GM18517 (cell line): ENCODE data around the gene PLEKHA6.

Experiments
- ATAC-seq: cut with Tn5 transposase; IDR thresholded peaks from one replicate; pipeline ENCODE4 v1.9.1; 2021; ENCODE audit warnings: mild to moderate bottlenecking, moderate library complexity; ENCODE audit not compliant: unreplicated experiment

The PLEKHA6 gene

DNA sequence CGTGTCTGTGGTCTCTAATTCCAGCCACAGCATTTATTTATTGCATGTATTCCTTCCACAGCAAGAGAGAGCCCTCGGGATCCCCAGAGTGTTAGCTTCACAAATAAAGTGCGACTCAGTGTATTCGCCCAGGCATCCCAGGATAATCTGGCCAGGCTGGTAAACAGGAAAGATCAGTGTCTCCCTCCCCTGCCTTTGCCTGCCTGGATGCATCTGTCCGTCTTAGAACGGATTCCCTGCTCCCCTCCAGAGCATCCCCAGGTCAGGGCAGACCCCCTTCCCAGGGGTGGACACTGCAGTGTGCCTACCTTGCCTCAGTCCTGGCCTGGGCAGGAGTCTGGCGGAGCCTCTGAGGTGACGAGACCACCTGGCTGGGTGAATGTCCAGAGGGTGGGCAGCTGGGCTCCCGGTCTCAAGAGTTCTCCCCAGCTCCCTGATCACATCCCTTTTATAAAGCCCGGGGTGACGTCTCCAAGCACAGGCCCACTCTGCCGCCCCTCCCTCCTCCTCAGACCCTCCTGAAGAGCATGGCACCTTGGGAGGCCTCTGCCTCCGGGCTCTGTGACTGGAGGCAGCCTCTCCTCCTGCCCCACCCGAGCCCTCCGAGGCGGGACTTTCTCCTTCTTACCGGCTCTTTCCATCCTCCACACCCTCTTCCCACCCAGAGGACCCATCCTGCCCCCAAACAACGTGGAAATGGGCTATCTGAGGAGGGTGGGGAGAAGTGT lies 163.5 kb downstream of the PLEKHA6 start, which contains the start of gene KISS1:
KISS1 (minus strand) TSS at position 424 of the 728 bp plus-strand sequence. CDS start 3,615 bp downstream, outside the sequence.
- ATAC-seq: no peak

DNA sequence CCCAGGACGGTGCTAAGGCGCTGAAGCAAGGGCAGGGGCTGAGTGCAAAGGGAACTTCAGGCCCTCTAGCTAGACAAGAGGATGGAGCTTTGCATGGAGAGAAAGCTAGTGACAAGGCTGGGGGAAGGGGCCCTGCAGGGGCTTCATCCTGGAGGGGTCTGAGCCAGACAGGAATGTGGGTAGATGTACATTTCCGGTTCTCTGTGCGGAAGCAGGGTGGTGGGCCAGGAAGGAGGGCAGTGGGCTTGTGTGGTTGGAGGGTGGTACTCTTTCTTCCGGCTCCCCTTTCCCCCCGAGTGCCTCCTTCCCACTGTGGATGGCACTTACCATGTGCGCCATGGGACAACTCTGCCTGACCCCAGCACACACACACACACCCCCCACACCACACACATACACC lies 165.0 kb downstream of the PLEKHA6 start:
- ATAC-seq: no peak

DNA sequence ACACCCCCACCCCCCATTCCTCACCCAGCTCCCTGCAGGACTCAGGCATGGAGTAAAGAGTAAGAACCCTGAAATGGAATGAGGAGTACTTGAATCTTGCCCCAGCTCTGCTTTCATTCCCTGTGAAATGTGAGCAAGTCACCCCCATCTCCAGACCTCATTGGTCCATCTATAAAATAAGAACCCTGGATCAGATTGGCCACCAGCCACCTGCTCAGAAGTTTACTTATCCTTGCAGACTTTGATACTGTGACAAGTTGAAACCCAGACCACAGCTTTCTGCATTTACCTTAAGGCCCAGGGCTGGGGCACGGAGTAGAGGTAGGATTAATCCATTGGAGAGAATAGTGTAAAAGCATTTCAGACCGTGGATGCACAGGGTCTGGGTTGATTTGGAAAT lies 165.6 kb downstream of the PLEKHA6 start:
- ATAC-seq: no peak

DNA sequence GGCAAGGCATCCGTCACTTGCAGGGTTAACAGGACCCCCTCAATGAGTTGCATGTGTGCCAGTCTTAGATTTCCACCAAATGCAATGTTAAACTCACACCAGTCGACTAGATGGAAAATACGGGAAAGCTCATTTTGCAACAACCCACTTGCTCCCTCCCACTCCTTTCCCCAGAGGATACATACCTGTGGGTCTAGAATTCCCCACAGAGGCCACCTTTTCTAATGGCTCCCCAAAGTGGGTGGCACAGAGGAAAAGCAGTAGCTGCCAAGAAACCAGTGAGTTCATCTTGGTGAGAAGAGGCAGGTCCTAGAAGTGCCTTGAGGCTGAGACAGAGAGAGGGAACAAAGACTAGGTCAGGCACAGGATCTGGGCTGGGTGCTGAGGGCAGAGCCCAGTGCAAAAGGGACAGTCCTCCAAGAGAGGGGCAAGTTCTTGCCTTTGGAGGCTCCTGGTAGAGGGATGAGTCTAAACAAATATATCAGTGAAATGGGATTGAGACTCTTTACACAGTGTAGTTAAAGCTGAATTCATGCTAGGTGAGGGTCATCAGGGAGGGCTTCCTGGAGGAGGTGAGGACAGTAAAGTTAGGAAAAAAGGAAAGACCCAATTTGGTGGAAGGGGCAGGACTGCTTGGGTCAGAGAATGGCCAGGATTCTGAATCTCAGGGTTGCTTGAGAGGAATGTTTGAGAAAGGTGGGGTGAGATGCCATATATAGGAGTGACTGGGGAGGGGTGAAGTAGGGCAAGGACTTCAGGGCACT lies 167.0 kb downstream of the PLEKHA6 start:
- ATAC-seq: no peak

DNA sequence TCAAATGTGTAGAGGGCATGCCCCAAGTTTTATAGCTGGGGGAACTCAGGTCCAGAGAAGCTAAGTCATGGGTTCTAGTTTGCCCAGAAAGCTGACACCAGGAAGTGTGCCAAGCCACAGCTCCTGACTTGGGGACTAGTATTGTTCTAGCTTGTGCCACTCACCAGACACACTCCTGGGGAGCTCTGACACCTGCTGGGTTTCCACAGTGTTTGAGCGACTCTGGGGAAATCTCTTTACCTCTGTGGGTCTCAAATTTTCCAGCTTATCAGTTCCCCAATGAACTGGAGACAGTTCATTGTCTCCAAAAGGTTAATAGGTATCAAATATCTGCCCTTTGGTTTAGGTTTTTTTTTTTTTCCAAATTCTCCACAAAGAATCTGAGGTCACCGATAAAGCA lies 167.7 kb downstream of the PLEKHA6 start:
- no peak for ATAC-seq

DNA sequence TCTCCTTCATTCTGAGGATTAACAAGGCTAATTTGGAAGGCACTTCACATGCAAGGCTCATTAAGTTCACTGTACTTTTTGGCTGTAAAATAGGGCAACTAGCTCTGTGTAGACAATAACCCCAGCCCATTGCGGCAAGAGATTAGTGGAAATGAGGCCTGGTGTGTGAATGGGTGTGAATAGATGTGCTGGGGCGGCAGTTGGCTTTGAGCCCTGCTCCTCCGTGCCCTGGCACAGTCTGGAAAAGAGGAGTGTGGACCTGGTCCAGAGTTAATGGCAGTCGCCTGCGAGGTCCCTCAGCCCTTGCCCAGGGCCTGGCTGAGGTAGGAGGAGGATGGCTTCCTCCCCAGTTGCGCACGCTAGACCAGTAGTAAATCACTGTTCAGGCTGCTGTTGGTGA lies 168.3 kb downstream of the PLEKHA6 start:
- no peak for ATAC-seq

DNA sequence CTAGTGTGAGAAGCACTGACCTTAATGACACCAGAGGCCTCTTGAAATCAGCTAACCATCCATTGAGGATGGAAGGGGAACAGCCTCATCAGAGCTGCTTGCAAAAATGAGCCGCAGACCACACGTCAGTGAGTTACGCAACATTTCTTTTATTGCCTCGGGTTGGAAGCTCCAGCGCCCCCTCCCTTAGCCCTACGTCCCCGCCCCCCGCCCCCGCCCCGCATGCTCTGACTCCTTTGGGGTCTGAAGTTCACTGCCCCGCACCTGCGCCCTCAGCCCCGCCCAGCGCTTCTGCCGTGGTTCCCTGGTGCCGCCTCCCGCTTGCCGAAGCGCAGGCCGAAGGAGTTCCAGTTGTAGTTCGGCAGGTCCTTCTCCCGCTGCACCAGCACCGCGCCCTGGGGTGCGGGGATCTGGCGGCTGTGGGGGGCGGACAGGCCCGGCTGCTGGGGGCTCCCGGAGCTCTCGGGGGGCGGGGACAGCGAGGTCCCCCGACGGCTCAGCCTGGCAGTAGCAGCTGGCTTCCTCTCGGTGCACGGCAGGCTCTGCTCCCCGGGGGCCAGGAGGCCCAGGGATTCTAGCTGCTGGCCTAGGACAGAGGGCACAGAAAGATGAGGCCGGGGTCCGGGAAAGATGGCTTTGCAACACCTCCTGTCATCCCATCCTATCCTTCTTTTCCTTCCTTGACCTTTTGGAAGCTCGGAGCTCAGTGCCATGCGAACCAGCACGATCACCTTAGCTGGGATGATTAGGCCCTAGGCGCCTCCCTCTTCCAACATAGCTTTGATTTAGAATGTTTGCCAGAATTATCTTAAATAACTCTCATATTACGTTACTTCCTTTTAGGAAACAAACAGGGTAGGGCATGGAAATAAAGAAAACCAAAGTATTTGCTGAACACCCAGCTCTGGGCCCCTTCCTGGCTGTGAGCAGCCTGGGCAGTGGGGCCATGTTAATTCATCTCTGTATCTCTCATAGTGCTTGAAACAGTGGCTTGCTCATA lies 169.2 kb downstream of the PLEKHA6 start:
- ATAC-seq: no peak

DNA sequence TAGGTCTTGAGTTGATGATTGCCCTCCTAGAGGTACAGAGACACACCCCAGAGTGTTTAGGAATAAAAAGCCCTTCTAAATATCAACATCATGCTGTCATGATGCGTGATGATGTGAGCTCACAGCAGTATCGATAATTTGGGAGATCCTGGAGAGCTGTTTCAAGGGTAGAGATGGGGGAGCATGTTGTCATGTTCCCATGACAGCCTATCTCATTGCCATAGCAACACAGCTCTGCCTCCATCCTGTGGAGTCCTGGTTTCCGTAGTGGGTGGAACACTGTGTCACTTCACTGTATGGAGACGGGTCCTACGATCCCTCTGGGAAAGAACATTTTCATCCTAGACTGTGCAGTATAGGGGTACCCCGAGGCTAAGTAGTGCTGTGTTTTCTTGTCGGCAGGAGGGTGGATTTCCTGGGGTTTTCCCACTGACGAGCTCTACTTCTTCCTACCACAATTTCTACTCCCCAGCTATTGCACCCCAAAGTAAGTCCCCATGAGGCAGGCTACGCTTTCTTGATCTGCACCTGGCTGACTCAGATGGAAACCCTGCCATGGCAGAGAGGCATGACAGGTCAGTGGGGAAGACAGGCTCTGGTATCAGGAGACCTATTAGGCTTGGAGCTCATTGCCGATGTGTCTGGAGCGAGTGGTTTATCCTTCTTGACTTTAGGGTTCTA lies 170.6 kb downstream of the PLEKHA6 start:
- ATAC-seq: no peak

DNA sequence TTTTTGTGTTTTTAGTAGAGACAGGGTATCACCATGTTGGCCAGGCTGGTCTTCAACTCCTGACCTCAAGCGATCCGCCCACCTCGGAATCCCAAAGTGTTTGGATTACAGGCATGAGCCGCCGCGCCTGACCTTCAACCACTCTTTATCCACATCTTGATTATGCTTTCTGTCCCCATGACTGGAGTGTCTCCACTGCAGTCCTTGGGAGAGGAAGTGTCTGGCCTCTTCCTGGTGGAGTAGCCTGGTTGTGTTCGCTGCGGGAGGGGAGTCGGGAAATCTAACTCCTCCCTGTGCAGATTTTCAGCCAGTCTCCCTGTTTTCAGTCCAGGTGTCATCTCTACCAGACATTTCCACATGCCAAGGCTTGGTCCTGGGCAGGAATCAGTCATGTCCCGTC lies 173.1 kb downstream of the PLEKHA6 start:
- ATAC-seq: no peak

DNA sequence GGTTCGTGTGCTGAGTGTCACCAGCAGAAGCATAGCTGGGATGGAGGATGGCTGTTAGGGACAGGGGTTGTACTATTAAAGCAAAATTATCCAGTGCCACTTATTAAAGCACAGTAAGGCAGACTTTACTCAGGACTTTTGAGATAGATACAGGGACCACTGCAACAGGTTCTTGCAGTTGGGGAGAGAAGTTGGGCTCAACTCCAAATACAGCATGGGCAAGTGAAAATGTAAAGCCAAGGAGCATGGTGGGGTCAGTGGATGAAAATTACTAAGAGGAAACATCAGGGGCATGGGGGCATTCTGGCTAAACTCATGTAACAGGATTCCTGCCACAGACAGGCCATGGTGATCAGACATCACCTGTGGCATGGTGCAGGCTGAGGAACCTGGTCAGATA lies 178.6 kb downstream of the PLEKHA6 start:
- no peak for ATAC-seq

DNA sequence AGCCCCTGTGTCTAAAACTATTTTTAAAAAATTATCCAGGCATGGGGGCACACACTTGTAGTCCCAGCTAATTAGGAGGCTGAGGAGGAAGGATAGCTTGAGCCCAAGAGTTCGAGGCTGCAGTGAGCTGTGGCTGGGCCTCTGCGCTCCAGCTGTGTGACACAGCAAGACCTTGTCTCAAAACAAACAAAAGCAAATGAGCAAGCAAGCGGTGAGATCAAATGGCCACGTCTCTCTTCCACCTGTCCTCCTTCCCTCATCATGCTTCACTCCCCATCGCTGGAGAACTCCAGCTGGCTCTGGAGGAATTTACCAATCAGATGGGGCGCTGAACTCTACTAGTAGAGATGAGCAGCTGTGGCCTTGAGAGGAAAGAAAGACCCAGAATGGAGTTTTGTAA lies 179.6 kb downstream of the PLEKHA6 start:
- ATAC-seq: no peak

DNA sequence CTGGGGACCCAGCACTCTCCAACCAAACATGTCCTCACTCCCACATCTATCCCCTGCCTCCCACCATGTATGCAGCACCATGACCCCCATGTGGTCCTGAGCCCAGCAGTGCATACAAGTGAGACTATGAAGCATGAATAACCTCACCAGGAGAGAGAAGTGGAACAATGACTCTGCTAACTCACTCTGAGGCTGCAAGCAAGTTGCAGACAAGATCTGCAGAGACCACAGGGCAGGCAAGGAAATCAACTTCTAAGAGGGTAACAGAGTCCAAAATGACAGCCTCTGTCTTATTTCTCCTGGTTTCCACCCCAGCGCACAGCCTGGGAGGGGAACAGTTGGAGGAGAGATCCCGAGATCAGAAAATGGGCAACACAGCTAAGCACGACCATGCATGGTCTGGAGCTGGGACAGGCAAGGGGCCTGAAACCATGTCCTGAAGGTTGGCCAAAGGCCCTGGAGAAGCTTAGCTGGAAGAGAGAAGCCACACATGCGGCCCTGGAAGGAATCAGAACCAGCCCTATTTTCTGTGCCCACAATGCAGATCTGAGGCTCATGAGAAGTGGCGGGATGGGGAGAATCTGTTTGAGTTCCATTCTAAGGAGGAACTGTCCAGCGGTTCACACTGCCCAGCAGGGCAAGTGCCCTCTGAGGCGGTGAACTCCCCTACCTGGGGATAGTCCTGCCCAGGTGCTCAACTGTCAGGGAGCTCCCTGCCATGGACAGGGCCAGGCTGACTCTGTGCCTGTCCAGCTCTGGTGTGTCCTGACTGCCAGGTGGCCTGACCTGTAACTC lies 181.0 kb downstream of the PLEKHA6 start:
- no peak for ATAC-seq

DNA sequence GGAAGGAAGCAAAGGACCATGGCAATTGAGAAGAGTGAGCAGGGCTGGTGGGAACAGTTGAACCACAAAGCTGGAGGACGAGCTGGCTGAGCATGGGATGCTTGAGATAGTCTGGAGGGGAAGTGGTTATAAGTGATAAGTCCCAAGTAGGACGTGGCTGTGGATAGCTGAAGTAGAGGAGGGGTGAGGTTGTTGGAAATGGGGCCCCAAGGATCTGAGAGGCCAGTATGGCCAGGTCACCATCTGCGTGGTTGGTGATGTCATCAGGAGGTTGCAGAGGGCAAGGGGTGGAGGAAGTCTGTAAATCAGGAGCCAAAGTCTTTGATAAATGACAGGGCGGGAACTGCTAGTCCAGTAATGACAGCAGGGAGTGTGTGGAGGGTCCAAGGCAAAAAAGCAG lies 182.6 kb downstream of the PLEKHA6 start:
- no peak for ATAC-seq

DNA sequence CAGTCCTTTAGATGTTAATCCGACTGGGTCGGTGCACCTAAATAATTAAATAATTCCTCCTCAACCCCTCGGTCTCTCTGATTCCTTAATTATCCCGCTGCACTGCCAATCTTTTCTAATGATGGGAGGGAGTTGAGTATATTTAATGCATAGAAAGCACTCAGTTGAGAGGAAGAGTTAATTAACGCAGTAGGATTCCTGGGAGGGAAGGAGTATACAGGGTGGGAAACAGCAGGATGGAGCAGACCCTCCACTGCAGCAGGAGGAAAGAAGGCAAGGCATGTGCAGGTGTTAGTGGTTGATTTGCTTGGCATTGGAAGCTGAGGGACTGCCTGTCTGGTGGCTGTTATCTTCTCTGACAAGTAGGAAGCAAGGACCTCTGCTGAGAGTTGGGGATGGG lies 183.7 kb downstream of the PLEKHA6 start:
- no peak for ATAC-seq

DNA sequence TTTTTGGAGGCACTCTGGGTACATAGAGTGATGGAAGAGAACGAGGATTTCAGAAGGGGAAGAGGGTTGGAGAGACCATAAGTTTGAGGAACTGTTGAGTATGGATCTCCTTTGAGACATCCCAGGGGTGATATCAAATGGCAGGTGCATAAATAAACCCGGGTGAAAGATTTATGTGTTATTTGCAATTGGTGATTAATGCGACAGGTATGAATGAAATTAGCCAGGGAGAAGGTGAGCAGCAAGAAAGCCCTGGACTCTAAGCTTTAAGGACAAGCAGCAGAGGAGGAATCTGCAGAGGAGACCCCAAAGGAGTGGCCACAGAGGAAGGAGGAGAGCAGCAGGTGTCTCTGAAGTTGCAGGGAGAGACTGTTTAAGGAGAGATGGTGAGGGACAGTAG lies 184.8 kb downstream of the PLEKHA6 start:
- no peak for ATAC-seq

DNA sequence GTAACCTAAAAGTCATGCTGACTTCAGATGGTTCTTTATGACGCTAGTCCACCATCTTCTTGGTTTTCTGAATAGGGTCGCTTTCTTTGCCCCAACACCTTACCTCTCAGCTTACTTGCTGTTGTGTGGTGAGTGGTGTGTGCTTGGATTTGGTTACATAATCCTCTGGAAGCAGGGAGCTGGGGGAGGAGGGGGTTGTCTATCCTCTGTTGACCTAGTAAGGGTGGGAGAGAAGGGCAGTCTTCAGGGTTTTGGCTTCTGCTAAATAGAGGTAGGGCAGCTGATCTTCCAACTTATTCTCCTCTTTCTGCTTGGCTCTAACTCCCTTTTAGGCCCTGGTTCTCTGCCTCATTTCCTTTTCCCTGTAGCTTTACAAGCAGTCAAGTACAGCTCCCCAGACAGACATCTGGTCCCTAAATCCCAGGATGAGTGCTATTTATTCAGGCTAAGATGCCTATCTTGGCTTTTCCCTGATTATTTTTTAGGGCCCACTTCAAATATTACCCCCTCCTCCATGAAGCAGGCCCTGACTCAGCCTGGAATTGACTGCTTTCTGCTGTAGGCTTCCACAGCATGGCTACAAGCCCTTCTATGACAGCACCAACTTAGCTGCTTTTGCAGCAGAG lies 187.2 kb downstream of the PLEKHA6 start:
- ATAC-seq: no peak

DNA sequence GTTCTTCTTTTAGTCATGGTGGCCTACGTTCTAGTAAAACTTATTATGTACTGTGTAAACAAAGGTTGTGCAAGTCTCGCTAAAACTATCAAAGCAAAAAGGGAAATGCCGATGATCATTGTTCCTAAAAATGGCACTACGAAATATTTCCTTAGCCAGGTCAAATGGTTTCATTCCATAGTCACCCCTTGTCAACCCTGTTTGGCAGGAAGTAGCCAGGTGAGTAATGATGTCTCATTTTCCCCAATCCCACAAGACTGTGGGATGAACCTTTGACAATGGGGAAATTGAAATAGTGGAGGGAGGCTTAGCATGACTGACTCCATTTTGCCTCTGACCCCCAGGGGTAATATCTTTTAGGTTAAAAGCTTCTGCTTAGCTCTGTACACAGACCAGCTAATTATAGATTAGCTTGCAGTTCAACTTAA lies 188.0 kb downstream of the PLEKHA6 start:
- no peak for ATAC-seq

DNA sequence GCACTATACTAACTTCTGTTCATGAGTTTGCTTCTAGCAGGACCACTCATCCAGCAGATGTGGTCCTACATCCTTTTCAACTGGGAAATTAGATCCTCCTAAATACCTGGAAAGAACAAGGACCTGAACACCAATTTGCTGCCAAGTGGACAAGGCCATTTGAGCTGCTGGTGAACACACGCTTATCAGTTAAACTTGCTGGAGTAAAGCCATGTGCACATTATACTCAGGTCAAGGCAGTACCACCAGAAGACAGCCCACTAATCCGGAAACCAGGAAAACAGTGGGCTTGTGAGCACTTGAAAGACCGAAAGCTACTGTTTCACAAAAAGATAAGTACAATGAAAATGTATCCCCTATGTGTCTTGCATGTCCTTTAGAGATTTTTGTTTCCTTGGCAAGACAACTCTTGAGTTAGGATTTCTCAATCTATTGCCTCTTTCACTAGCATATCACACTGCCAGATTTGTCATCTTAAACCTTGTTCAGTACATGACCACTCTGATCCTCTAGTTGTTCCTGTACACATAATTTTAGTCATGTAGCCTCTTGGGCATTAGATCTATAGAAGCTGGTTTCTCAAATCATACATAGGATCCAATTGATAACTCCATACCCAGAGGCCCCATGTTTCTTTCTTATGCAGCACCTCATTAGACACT lies 189.1 kb downstream of the PLEKHA6 start:
- no peak for ATAC-seq

DNA sequence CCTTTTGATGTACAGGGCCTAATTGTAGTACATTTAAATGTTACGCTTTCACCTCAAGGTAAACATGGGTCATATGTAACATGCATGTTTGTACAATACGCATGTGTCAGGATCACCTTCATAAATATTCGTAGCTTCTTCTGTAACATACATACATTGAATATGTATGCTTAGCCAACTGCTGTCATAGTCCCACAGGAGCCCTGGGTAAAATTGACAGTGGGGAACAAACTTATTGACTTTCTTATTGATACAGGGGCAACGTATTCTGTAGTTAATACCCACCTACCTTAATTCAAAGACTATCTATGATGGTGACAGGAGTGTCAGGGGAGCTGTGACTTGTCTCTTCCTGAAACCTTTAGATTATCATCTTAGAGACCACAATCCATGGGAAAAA lies 189.9 kb downstream of the PLEKHA6 start:
- ATAC-seq: no peak
